Esophagus (tissue), 2 donors: ENCODE measurements around the gene H6PD. TPM values are rescaled to one million over a fixed set of nuclear protein-coding genes. Genes with fewer than 3 reads are reported as not detected.

Experiments
- H3K27ac ChIP-seq, 2 donors: one replicate each; pipeline ENCODE4 v1.5.1; 2013; ENCODE audit warnings: low read depth in 2 of 2, mild to moderate bottlenecking in 2 of 2, inconsistent platforms in 1 of 2, low read length in 1 of 2, moderate library complexity in 1 of 2
- H3K27me3 ChIP-seq, 2 donors: one replicate each; pipeline ENCODE4 v1.6.1; 2013; ENCODE audit warnings: low read length in 2 of 2, control low read depth in 1 of 2, mild to moderate bottlenecking in 1 of 2; ENCODE audit not compliant: insufficient read depth in 2 of 2, control insufficient read depth in 1 of 2
- H3K36me3 ChIP-seq, 2 donors: one replicate each; pipeline ENCODE4 v1.6.1; 2013; ENCODE audit warnings: low read length in 1 of 2; ENCODE audit not compliant: control insufficient read depth in 2 of 2, insufficient read depth in 2 of 2
- H3K4me1 ChIP-seq, 2 donors: one replicate each; pipeline ENCODE4 v1.6.1; 2013; ENCODE audit warnings: low read length in 1 of 2; ENCODE audit not compliant: control insufficient read depth in 2 of 2, insufficient read depth in 2 of 2
- H3K4me3 ChIP-seq, 2 donors: one replicate each; pipeline ENCODE4 v1.5.1; 2013; ENCODE audit warnings: low read length in 2 of 2, mild to moderate bottlenecking in 2 of 2, low read depth in 1 of 2, moderate library complexity in 1 of 2
- H3K9me3 ChIP-seq, 2 donors: one replicate each; pipeline ENCODE4 v1.6.1; 2013; ENCODE audit warnings: mild to moderate bottlenecking in 2 of 2, low read depth in 1 of 2, low read length in 1 of 2, moderate library complexity in 1 of 2; ENCODE audit not compliant: control insufficient read depth in 2 of 2, insufficient read depth in 1 of 2
- WGBS, 2 donors: extraction: QIAGEN DNeasy Blood & Tissue Kit; methylation state at CpG; one replicate each; pipeline ENCODE4 v1.1.7; 2013; 5-methylcytosine and 5-hydroxymethylcytosine counted together
- polyA plus RNA-seq, 2 donors: library from polyadenylated mRNA; stranded (reverse); fragments of 200-250 nt; gene quantifications; one replicate each; pipeline ENCODE4 v1.2.3, GENCODE V29; 2013
- donor health status: healthy with polysubstance abuse.
- donor health status: Bipolar disorder and iron deficiency.

The H6PD gene
- polyA plus RNA-seq, 2 donors, result 7.1 to 8.9 TPM

DNA sequence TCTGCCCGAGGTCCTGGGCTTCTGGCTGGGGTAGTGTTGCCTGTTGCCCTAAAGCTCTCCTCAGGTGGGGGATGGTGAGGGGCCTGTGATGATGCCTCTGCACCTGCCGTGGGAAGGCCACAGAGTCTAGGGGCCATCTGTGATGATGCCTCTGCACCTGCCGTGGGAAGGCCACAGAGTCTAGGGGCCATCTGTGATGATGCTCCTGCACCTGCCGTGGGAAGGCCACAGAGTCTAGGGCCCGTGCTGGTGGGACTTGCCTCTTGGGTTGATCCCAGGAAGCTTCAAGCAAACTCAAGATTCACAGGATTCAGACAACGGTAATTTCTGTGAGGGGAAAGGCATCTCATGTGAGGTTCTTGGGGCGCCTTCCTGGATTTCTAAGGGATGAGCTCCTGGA is 75.4 kb downstream of the H6PD start:
- no peak overlapping the region for H3K27ac ChIP-seq
- H3K4me1 ChIP-seq, result peaks cover 7 to 12% of the 10 kb centered on the region in 2 donors
- H3K9me3 ChIP-seq, result no peaks in the 10 kb centered on the region
- H3K4me3 ChIP-seq, result no peak overlapping the region
- no peaks in the 10 kb centered on the region for H3K27me3 ChIP-seq
- 89 to 90% methylated on average over 7 of the region's 7 CpGs for WGBS, 2 donors
- H3K36me3 ChIP-seq, result peaks cover 0 to 2% of the 10 kb centered on the region in 2 donors

DNA sequence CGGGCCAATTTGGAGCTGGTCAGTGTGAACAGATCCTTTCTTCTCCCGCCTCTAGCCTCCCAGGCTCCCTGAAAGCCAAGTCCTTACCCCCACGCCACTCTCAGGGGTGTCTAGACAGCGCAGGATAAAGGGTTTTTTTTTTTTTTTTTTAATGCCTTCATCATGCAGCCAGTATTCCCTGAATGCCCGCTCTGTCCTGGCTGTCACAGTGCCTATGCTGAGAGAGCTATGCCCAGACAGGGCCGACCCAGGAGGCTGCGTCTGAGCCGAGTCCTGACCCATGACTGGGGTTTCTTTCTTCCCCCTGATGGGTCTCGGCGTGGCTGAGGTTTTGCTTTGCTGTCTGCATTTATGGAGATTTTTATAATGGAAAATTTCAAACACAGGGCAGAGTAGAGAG is 76.5 kb downstream of the H6PD start:
- 82 to 91% methylated on average over 10 of the region's 10 CpGs for WGBS, 2 donors
- H3K4me1 ChIP-seq, result peaks cover 9 to 16% of the 10 kb centered on the region in 2 donors
- H3K27ac ChIP-seq, result no peak overlapping the region
- H3K9me3 ChIP-seq, result no peaks in the 10 kb centered on the region
- no peak overlapping the region for H3K4me3 ChIP-seq
- no peaks in the 10 kb centered on the region for H3K27me3 ChIP-seq
- peaks cover 0 to 4% of the 10 kb centered on the region in 2 donors for H3K36me3 ChIP-seq

DNA sequence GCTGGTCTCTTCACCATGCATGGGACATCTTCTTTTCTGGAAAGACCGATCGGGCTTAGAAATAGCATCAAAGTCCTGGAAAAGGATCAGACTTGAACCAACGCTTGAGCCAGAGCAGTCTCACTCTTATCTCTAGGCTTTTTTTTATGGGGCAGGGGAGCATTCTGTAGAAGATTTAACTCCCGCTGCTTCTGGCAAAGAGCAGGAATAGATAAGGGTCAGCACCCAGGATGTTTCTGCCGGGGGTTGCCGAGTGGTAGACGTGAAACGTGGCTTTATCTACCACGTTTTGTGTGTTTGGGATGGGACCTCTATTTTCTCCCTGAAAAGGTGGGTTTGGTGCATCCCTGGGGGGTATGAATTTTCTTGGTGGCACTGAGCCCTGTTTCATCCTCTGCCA is 76.9 kb downstream of the H6PD start:
- H3K4me1 ChIP-seq, result peaks cover 11 to 21% of the 10 kb centered on the region in 2 donors
- no peak overlapping the region for H3K4me3 ChIP-seq
- no peaks in the 10 kb centered on the region for H3K27me3 ChIP-seq
- 74 to 81% methylated on average over 9 of the region's 9 CpGs for WGBS, 2 donors
- no peak overlapping the region for H3K27ac ChIP-seq
- peaks cover 0 to 7% of the 10 kb centered on the region in 2 donors for H3K36me3 ChIP-seq
- H3K9me3 ChIP-seq, result no peaks in the 10 kb centered on the region

DNA sequence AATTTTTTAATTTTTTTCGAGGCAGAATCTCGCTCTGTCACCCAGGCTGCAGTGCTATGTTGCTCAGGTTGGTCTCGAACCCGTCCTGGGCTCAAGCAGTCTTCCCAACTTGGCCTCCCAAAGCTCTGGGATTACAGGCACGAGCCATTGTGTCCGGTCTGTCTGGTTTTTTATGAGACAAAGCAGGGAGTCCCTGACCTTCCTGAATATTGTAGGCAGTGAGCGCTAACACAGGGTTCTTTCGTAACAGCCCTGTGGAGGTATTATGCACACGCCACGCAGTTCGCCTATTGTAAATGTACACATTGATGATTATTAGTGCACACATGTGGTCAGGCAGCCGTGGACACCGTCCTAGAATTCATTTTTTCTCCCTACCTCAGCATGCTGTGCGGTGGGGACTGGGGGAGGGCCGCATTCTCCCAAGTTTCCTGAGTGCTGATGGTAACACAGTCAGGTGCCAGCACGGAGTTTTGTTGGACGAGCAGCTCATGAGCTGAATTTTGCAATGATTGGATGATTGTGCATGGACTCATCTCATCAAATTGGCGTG is 77.7 kb downstream of the H6PD start:
- Histone ChIP-seq H3K4me1 (peaks cover 11 to 23% of the 10 kb centered on the region in 2 donors), H3K27ac (no peak overlapping the region), H3K27me3 (no peaks in the 10 kb centered on the region), H3K4me3 (no peak overlapping the region), H3K9me3 (no peaks in the 10 kb centered on the region), H3K36me3 (peaks cover 0 to 7% of the 10 kb centered on the region in 2 donors)
- WGBS, 2 donors, result 82 to 87% methylated on average over 18 of the region's 18 CpGs

DNA sequence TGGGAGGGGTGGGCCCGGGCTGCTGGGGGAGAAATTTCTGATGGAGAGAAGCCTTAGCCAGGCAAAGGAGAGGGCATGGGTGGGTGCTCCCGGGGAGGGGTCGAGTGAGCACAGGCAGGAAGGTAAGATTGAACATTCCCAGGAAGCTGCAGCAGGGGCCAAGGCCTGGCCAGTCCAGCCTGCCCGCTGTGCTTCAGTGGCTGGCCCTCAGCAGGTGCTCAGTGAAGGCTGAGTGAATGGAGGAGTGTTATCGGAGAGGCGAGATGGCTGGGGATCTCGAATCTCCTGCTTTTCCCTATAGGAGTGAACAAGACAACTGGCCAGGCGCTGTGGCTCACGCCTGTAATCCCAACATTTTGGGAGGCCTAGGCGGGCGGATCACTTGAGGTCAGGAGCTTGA is 79.0 kb downstream of the H6PD start:
- peaks cover 0 to 8% of the 10 kb centered on the region in 2 donors for H3K36me3 ChIP-seq
- WGBS, 2 donors, result 90% methylated on average over 11 of the region's 11 CpGs
- no peaks in the 10 kb centered on the region for H3K27me3 ChIP-seq
- H3K4me3 ChIP-seq, result no peak overlapping the region
- H3K27ac ChIP-seq, result no peak overlapping the region
- H3K4me1 ChIP-seq, result peaks cover 9 to 29% of the 10 kb centered on the region in 2 donors
- no peaks in the 10 kb centered on the region for H3K9me3 ChIP-seq

DNA sequence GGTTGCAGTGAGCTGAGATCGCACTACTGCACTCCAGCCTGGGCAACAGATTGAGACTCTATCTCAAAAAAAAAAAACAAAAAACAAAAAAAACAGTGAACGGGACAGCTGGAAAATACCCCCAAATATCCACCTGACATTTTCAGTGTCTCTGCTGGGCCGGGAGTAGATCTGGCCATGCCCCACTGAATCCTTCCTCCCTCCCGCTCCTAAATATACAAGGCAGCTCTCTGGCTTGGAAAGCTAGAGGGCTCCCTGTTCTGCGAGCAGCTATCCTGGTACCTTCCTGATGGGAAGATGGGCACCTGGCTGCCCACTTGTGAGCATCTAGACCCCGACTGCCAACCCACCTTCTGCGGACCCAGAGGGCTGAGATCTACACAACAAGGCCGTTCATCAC is 79.5 kb downstream of the H6PD start:
- Histone ChIP-seq H3K4me1 (peaks cover 9 to 27% of the 10 kb centered on the region in 2 donors), H3K27ac (peak overlapping the region in 1 of 2 donors; percentile 47), H3K9me3 (no peaks in the 10 kb centered on the region), H3K36me3 (peaks cover 0 to 11% of the 10 kb centered on the region in 2 donors), H3K27me3 (no peaks in the 10 kb centered on the region), H3K4me3 (no peak overlapping the region)
- WGBS, 2 donors, result 72 to 75% methylated on average over 8 of the region's 8 CpGs

DNA sequence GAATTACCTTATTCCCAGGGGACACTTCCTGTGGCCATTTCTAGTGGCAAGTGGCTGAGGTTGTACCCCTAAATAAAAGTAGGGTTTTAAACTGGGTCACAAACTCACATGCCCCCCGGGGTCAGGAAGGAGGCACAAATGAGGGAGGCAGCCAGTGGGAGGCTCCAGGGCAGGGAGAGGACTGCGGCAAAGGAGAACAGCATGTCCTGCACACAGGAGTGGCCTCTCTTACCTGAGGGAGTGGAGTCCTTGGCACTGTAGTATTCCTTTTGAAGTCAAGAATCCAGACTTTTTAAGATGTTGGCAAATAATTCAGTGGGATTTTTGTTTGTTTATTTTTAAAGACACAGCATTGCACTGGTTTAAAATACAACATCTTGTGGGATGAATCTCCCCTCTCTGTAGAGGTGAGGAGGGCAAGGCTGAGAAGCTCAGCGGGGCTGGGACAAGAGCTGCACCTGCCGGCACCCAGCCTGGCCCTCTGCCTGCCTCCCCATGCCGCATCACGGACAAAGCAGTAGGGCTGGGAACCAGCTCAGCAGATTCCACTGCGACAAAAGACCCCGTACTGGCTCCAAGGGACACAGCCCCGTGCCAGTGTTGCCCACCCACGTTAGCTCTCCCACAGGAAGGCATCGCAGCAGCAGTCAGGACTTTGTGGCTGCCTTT is 80.3 kb downstream of the H6PD start:
- no peaks in the 10 kb centered on the region for H3K9me3 ChIP-seq
- WGBS, 2 donors, result 65 to 73% methylated on average over 11 of the region's 11 CpGs
- no peak overlapping the region for H3K4me3 ChIP-seq
- H3K27ac ChIP-seq, result peak overlapping the region in 1 of 2 donors; percentile 79
- H3K27me3 ChIP-seq, result no peaks in the 10 kb centered on the region
- peaks cover 14 to 34% of the 10 kb centered on the region in 2 donors for H3K4me1 ChIP-seq
- peaks cover 0 to 13% of the 10 kb centered on the region in 2 donors for H3K36me3 ChIP-seq

DNA sequence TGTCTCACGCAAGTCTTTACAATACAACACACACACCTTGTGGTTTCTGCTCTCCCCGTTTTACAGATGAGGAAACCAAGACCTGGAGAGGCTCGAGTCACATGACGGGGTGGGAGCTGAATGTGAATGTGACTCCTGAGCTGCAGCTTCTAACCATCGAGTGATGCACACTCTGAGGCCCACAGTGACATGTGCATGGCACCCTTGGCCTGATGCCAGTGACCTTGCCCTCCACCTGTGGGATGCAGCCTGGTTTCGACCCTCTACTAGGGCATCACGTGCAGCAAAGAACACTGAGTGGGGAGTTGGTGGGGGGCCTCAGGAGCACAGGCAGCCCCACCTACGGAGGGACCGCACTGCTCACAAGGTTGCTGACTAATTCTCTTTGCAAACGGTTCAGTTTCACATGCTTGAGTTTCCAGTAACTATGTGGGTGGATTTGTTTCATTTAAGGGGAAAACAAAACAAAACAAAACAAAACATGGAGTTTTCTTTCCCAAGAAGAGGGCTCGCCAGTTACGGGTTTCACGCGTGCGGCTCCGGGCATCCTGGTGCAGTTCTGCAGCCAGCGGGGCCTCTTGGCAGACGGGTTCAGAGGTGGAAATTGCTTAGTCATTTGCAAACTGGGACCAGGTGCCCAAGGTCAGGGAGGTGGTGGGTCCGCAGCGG is 81.0 kb downstream of the H6PD start:
- 32 to 45% methylated on average over 20 of the region's 20 CpGs for WGBS, 2 donors
- Histone ChIP-seq H3K36me3 (peaks cover 0 to 13% of the 10 kb centered on the region in 2 donors), H3K27ac (peak overlapping the region; percentile 45 to 79), H3K4me1 (peaks cover 16 to 35% of the 10 kb centered on the region in 2 donors), H3K9me3 (no peaks in the 10 kb centered on the region), H3K27me3 (no peaks in the 10 kb centered on the region), H3K4me3 (no peak overlapping the region)

DNA sequence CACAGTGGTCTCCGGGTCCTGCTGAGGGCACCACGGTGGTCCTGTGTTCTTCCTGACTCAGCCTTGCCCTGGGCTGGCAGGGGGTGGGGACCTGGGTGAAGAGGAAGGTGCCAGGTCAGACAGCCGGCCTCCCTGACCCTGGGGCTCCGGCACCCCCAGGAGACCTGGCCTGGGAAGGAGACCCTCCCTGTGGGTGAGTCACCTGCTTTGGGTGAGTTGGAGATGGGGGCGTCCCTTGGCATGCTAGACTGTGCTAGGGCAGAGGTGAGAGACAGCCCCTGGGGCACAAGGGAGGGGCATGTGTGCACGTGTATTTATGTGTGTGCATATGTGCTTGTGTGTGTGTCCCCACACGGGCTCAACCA is 81.5 kb downstream of the H6PD start:
- Histone ChIP-seq H3K9me3 (no peaks in the 10 kb centered on the region), H3K27ac (peak overlapping the region; percentile 45 to 69), H3K4me1 (peaks cover 16 to 35% of the 10 kb centered on the region in 2 donors), H3K27me3 (no peaks in the 10 kb centered on the region), H3K4me3 (no peak overlapping the region), H3K36me3 (peaks cover 0 to 13% of the 10 kb centered on the region in 2 donors)
- 33 to 52% methylated on average over 7 of the region's 7 CpGs for WGBS, 2 donors
